Measurements from ENCODE around the gene NUMA1.

- TF ChIP-seq CTCF (IDR thresholded peaks at IDR 0.05; ENCODE audit: insufficient read depth, low read length) (no peak), GABPA (IDR thresholded peaks at IDR 0.05; ENCODE audit: low read depth) (no peak), REST (IDR thresholded peaks at IDR 0.05; ENCODE audit: insufficient replicate concordance, low read depth) (no peak), POLR2AphosphoS5 (IDR thresholded peaks at IDR 0.05; ENCODE audit: low read depth) (no peak; the same call in none of the 2 replicates), SPI1 (IDR thresholded peaks at IDR 0.05; ENCODE audit: borderline replicate concordance, low read depth) (no peak)
These were observed 69.7 kb downstream of the NUMA1 start for GRCh38 chr11:72010529-72011233.

Data from HL-60 (cell line).